Neuronal stem cell (in vitro differentiated cells): Measurements from ENCODE around the gene SP6.
A peak's percentile ranks its signal among the peaks of the same experiment; 100 is the strongest.

Source experiments
- DNase-seq: peaks from one replicate; pipeline ENCODE4 v3.0.0-alpha.2; 2013; ENCODE audit warnings: low spot score
- H2AFZ ChIP-seq: one replicate; pipeline ENCODE4 v1.6.1; 2013; ENCODE audit warnings: mild to moderate bottlenecking, low read length, inconsistent platforms
- H2AK5ac ChIP-seq: 2 replicates; pipeline ENCODE4 v1.6.1; 2013; ENCODE audit warnings: low read depth, mild to moderate bottlenecking, inconsistent platforms, low read length, moderate library complexity, mixed read lengths
- H2BK120ac ChIP-seq: 2 replicates; pipeline ENCODE4 v1.6.1; 2013; ENCODE audit warnings: low read depth, mild to moderate bottlenecking, inconsistent platforms, low read length, moderate library complexity, mixed read lengths
- H2BK12ac ChIP-seq: one replicate; pipeline ENCODE4 v1.6.1; 2013; ENCODE audit warnings: low read length, inconsistent platforms
- H2BK15ac ChIP-seq: 2 replicates; pipeline ENCODE4 v1.6.1; 2013; ENCODE audit warnings: mild to moderate bottlenecking, low read length, inconsistent platforms, mixed read lengths
- H2BK5ac ChIP-seq: one replicate; pipeline ENCODE4 v1.6.1; 2013; ENCODE audit warnings: inconsistent platforms, mild to moderate bottlenecking, low read length, moderate library complexity
- H3K14ac ChIP-seq: one replicate; pipeline ENCODE4 v1.6.1; 2013; ENCODE audit warnings: low read length, inconsistent platforms
- H3K18ac ChIP-seq: 2 replicates; pipeline ENCODE4 v1.6.1; 2013; ENCODE audit warnings: low read length, inconsistent platforms
- H3K23ac ChIP-seq: 2 replicates; pipeline ENCODE4 v1.6.1; 2013; ENCODE audit warnings: low read depth, mild to moderate bottlenecking, mixed read lengths, low read length, inconsistent platforms; ENCODE audit not compliant: poor library complexity
- H3K27ac ChIP-seq: replicated peaks from 3 replicates; pipeline ENCODE4 v1.5.1; 2013; ENCODE audit warnings: low read length, inconsistent platforms
- H3K27me3 ChIP-seq, 3 experiments: 2 replicates each; pipeline ENCODE4 v1.6.1; 2013; ENCODE audit warnings: low read length in 3 of 3, mild to moderate bottlenecking in 2 of 3, inconsistent platforms in 1 of 3, low read depth in 1 of 3, mixed read lengths in 1 of 3, moderate library complexity in 1 of 3; ENCODE audit not compliant: control insufficient read depth in 3 of 3, insufficient read depth in 3 of 3
- H3K36me3 ChIP-seq, 2 donors: replicated peaks in 1 of 2; 2 replicates each; pipeline ENCODE4 v1.6.1; 2013; ENCODE audit warnings: low read length in 2 of 2; ENCODE audit not compliant: control insufficient read depth in 2 of 2, insufficient read depth in 2 of 2
- H3K4ac ChIP-seq: 2 replicates; pipeline ENCODE4 v1.6.1; 2013; ENCODE audit warnings: inconsistent platforms, mild to moderate bottlenecking, low read length, moderate library complexity
- H3K4me1 ChIP-seq, 2 donors: 1 replicate in 1 of 2; 2 replicates in 1 of 2; pipeline ENCODE4 v1.6.1; 2013; ENCODE audit warnings: low read length in 2 of 2, low read depth in 1 of 2; ENCODE audit not compliant: control insufficient read depth in 2 of 2, insufficient read depth in 1 of 2
- H3K4me2 ChIP-seq: one replicate; pipeline ENCODE4 v1.6.1; 2013; ENCODE audit warnings: mild to moderate bottlenecking, low read length, inconsistent platforms; ENCODE audit not compliant: insufficient read depth, poor library complexity, severe bottlenecking
- H3K4me3 ChIP-seq, 2 donors: 2 replicates each; pipeline ENCODE4 v1.5.1; 2013; ENCODE audit warnings: low read length in 2 of 2, mild to moderate bottlenecking in 2 of 2, inconsistent platforms in 1 of 2, moderate library complexity in 1 of 2
- H3K79me1 ChIP-seq: one replicate; pipeline ENCODE4 v1.6.1; 2013; ENCODE audit warnings: low read depth, mild to moderate bottlenecking, inconsistent platforms, low read length, moderate library complexity
- H3K9ac ChIP-seq: one replicate; pipeline ENCODE4 v1.6.1; 2013; ENCODE audit warnings: mild to moderate bottlenecking, low read depth, low read length, inconsistent platforms; ENCODE audit not compliant: poor library complexity
- H3K9me3 ChIP-seq, 2 donors: replicated peaks in 1 of 2; 2 replicates each; pipeline versions ENCODE3 to v1.6.1; 2013; ENCODE audit warnings: low read length in 2 of 2, mild to moderate bottlenecking in 2 of 2, inconsistent platforms in 1 of 2, low read depth in 1 of 2, mixed read lengths in 1 of 2, moderate library complexity in 1 of 2; ENCODE audit not compliant: control insufficient read depth in 2 of 2, insufficient read depth in 1 of 2
- H4K8ac ChIP-seq: one replicate; pipeline ENCODE4 v1.6.1; 2013; ENCODE audit warnings: low read depth, mild to moderate bottlenecking, inconsistent platforms, low read length, moderate library complexity
- H4K91ac ChIP-seq: one replicate; pipeline ENCODE4 v1.6.1; 2013; ENCODE audit warnings: low read length, low read depth, mild to moderate bottlenecking, inconsistent platforms; ENCODE audit not compliant: poor library complexity
- WGBS, 2 donors: extraction: QIAGEN DNeasy Blood & Tissue Kit; methylation state at CpG; one replicate each; pipeline ENCODE4 v1.1.7; 2013; ENCODE audit warnings: missing lambda C conversion rate in 2 of 2, mixed read lengths in 1 of 2; ENCODE audit not compliant: insufficient read length in 2 of 2, insufficient replicate concordance in 1 of 2; ENCODE audit errors: extremely low coverage in 2 of 2; 5-methylcytosine and 5-hydroxymethylcytosine counted together

Gene SP6

DNA sequence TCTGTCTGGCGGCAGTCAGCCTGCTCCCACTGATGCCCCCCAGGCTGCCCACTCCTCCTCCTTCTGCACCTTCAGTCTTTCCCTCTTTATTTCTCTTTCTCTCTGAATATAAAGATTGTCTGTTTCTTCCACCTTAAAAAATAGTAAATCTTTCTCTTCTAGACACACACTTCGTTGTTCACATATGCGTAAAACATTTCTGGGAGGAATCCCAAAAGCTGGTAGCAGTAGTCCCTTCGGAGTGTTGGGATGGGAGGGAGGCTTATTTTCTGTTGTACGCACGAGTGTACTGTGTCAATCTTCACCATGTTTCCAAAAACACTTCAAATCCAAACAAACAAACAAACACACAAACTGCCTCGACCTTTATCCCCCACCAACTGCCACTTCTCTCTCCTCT, 39.3 kb downstream of the SP6 start:
- Histone ChIP-seq H3K18ac (no peak overlapping the region), H4K91ac (no peak overlapping the region), H3K23ac (no peak overlapping the region), H3K79me1 (no peaks in the 10 kb centered on the region), H4K8ac (no peak overlapping the region), H3K9me3 (no peaks in the 10 kb centered on the region), H2BK12ac (no peak overlapping the region), H3K9ac (no peak overlapping the region), H3K36me3 (peaks cover 14 to 30% of the 10 kb centered on the region in 2 donors), H2BK5ac (no peak overlapping the region), H2AFZ (no peak overlapping the region), H3K4me2 (no peak overlapping the region), H2BK15ac (no peak overlapping the region), H3K27ac (no peak overlapping the region), H2AK5ac (no peak overlapping the region), H2BK120ac (no peak overlapping the region), H3K4me1 (no peaks in the 10 kb centered on the region), H3K4ac (no peak overlapping the region), H3K4me3 (no peak overlapping the region), H3K14ac (no peak overlapping the region), H3K27me3 (no peaks in the 10 kb centered on the region)
- no peak for DNase-seq
- WGBS, 2 donors, result no CpG with 5 or more reads among the region's 7 CpGs

- H3K23ac ChIP-seq, result no peak overlapping the region
- no peak overlapping the region for H2BK120ac ChIP-seq
- H4K8ac ChIP-seq, result no peak overlapping the region
- H3K18ac ChIP-seq, result no peak overlapping the region
- H3K27ac ChIP-seq, result no peak overlapping the region
- no peak overlapping the region for H2BK5ac ChIP-seq
- H2BK12ac ChIP-seq, result no peak overlapping the region
- H3K9ac ChIP-seq, result peak overlapping the region; percentile 9
- no peak overlapping the region for H2BK15ac ChIP-seq
- no peak overlapping the region for H3K4ac ChIP-seq
- H3K14ac ChIP-seq, result no peak overlapping the region
- no CpG with 5 or more reads among the region's 9 CpGs for WGBS, 2 donors
- no peak overlapping the region for H4K91ac ChIP-seq
- H3K9me3 ChIP-seq, result no peaks in the 10 kb centered on the region
- no peak for DNase-seq
- H3K4me3 ChIP-seq, result no peak overlapping the region
- no peak overlapping the region for H2AFZ ChIP-seq
- no peaks in the 10 kb centered on the region for H3K79me1 ChIP-seq
- H3K36me3 ChIP-seq, result peaks cover 14 to 30% of the 10 kb centered on the region in 2 donors
- H3K4me2 ChIP-seq, result no peak overlapping the region
- no peaks in the 10 kb centered on the region for H3K27me3 ChIP-seq
- no peaks in the 10 kb centered on the region for H3K4me1 ChIP-seq
- H2AK5ac ChIP-seq, result peak overlapping the region; percentile 46
These were observed 39.9 kb downstream of the SP6 start for GRCh38 chr17:47810901-47811635.

GRCh38 chr17:47810200-47810821, 40.7 kb downstream of the SP6 start:
- Histone ChIP-seq H4K8ac (no peak overlapping the region), H3K4ac (no peak overlapping the region), H2AFZ (no peak overlapping the region), H3K14ac (no peak overlapping the region), H2BK120ac (no peak overlapping the region), H2BK15ac (no peak overlapping the region), H2BK5ac (no peak overlapping the region), H3K18ac (no peak overlapping the region), H4K91ac (no peak overlapping the region), H3K9me3 (no peaks in the 10 kb centered on the region), H2BK12ac (no peak overlapping the region), H3K27ac (no peak overlapping the region), H3K27me3 (no peaks in the 10 kb centered on the region), H3K4me2 (no peak overlapping the region), H2AK5ac (no peak overlapping the region), H3K36me3 (peaks cover 12 to 27% of the 10 kb centered on the region in 2 donors), H3K79me1 (no peaks in the 10 kb centered on the region), H3K4me3 (no peak overlapping the region), H3K9ac (no peak overlapping the region), H3K4me1 (no peaks in the 10 kb centered on the region), H3K23ac (no peak overlapping the region)
- WGBS, 2 donors, result no CpG with 5 or more reads among the region's 10 CpGs
- no peak for DNase-seq

DNA sequence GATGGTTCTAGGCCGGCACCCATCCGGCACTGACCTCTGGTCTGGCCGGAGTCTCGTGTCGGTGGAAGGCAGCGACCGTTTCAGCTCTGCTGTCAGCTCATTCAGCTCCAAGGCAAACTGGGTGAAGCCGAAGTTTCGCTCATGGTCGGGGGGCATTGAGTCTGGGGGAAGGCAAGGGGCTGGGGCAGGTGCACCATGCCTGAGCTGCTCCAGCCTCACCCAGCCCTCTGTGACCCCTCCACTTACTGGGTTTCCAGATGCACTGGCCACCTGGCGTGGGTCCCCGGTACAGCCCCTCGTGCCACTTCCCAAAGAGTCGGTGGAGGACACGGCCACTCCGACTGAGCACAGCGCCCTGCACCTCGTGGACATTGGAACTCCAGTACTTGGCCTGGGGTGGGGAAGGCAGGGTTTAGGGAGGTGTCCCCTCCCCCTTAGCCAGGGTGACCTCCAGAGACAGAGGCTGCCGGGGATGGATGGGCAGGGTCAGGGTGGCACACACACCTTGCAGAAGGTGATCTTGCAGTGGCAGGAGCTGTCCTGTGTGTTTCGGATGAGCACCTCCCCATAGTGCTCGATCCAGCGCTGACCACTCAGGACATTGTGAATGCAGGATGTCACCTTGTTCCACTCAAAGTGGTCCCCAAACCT, 42.0 kb downstream of the SP6 start:
- Histone ChIP-seq H3K4me1 (no peaks in the 10 kb centered on the region), H4K91ac (no peak overlapping the region), H2BK120ac (no peak overlapping the region), H3K79me1 (no peaks in the 10 kb centered on the region), H3K27me3 (peaks cover 0 to under 1% (median under 1%) of the 10 kb centered on the region in 3 experiments), H3K4ac (no peak overlapping the region), H3K9me3 (no peaks in the 10 kb centered on the region), H3K4me3 (no peak overlapping the region), H3K23ac (no peak overlapping the region), H3K18ac (no peak overlapping the region), H2AFZ (no peak overlapping the region), H2AK5ac (no peak overlapping the region), H3K9ac (no peak overlapping the region), H2BK12ac (no peak overlapping the region), H2BK15ac (no peak overlapping the region), H3K14ac (no peak overlapping the region), H3K36me3 (peaks cover 12 to 23% of the 10 kb centered on the region in 2 donors), H2BK5ac (no peak overlapping the region), H3K4me2 (no peak overlapping the region), H3K27ac (no peak overlapping the region), H4K8ac (no peak overlapping the region)
- DNase-seq, result no peak
- WGBS, 2 donors, result no CpG with 5 or more reads among the region's 22 CpGs
